Caco-2 (cell line): ENCODE results near the gene NAGK. TPM values are rescaled to one million over a fixed set of nuclear protein-coding genes. Genes with fewer than 3 reads are reported as not detected.

Source experiments
- BruUV-seq: library from RNA; stranded (reverse); fragments of 400-500 nt; replicated peaks from 2 replicates; lab custom pipeline; 2021; lab: Mats Ljungman, UMichigan
- CTCF ChIA-PET: fragments of 300-600 bp; sonication (Branson Sonifier 250); formaldehyde crosslinking; loops from one replicate; lab custom pipeline; 2022; ENCODE audit warnings: antibody characterized with exemption; lab: Charles Lee
- POLR2A ChIA-PET: fragments of 300-600 bp; sonication (Branson Sonifier 250); formaldehyde crosslinking; loops from one replicate; lab custom pipeline; 2022; ENCODE audit warnings: antibody characterized with exemption; lab: Charles Lee
- DNase-seq, 2 experiments: peaks; one replicate each; pipeline versions ENCODE4 v3.0.0 to v3.0.0-alpha.2; 2020 to 2022
- H3K27me3 ChIP-seq: replicated peaks from 2 replicates; pipeline ENCODE4 v1.6.0; 2011; ENCODE audit warnings: low read length; ENCODE audit not compliant: control insufficient read depth, insufficient read depth
- H3K36me3 ChIP-seq: 2 replicates; pipeline ENCODE4 v1.5.1; 2011; ENCODE audit warnings: low read length; ENCODE audit not compliant: control insufficient read depth, insufficient read depth
- H3K4me1 ChIP-seq: fragments of 250-450 bp; sonication (Bioruptor Pico); 2 replicates; pipeline ENCODE4 v1.5.1; 2020; ENCODE audit warnings: mild to moderate bottlenecking
- H3K4me3 ChIP-seq: 2 replicates; pipeline ENCODE4 v1.5.1; 2011; ENCODE audit warnings: low read depth, mild to moderate bottlenecking, control low read depth, low read length
- H3K9me3 ChIP-seq: fragments of 250-450 bp; sonication (Bioruptor Pico); 2 replicates; pipeline ENCODE4 v1.5.1; 2020; ENCODE audit warnings: mild to moderate bottlenecking, moderate library complexity
- H3K27ac Mint-ChIP-seq: one replicate; pipeline ENCODE4 v1.8.0; 2022; ENCODE audit warnings: mixed read lengths; ENCODE audit not compliant: unreplicated experiment
- H3K27me3 Mint-ChIP-seq: one replicate; pipeline ENCODE4 v1.8.0; 2022; ENCODE audit warnings: mixed read lengths; ENCODE audit not compliant: insufficient read depth, unreplicated experiment
- H3K36me3 Mint-ChIP-seq: one replicate; pipeline ENCODE4 v1.8.0; 2022; ENCODE audit warnings: mild to moderate bottlenecking, mixed read lengths; ENCODE audit not compliant: insufficient read depth, unreplicated experiment
- H3K4me1 Mint-ChIP-seq: one replicate; pipeline ENCODE4 v1.8.0; 2022; ENCODE audit warnings: low read depth, mixed read lengths; ENCODE audit not compliant: unreplicated experiment
- H3K4me3 Mint-ChIP-seq: one replicate; pipeline ENCODE4 v1.8.0; 2022; ENCODE audit warnings: mild to moderate bottlenecking, moderate library complexity, mixed read lengths; ENCODE audit not compliant: unreplicated experiment
- H3K9me3 Mint-ChIP-seq: one replicate; pipeline ENCODE4 v1.8.0; 2022; ENCODE audit warnings: mixed read lengths; ENCODE audit not compliant: unreplicated experiment
- intact Hi-C: fragments of 100-400 bp; cut with micrococcal nuclease; formaldehyde crosslinking; loops from one replicate; pipeline ENCODE4 v1.10.0; 2022; ENCODE audit not compliant: unreplicated experiment
- total RNA-seq: library from RNA; stranded (reverse); gene quantifications from 2 replicates; pipeline ENCODE4 v1.2.3, GENCODE V29; 2022
- TF ChIP-seq, protein P1 (sequence below), 2 experiments: fragments of 200-600 bp in 1 of 2; IDR thresholded peaks; 1 replicate in 1 of 2; 2 replicates in 1 of 2; pipeline versions ENCODE4 v1.5.1 to v1.8.0; 2011 to 2022; ENCODE audit warnings: antibody characterized with exemption in 1 of 2, control low read depth in 1 of 2, inconsistent platforms in 1 of 2, low read depth in 1 of 2, low read length in 1 of 2, mild to moderate bottlenecking in 1 of 2, moderate library complexity in 1 of 2; ENCODE audit not compliant: insufficient read depth in 1 of 2, severe bottlenecking in 1 of 2, unreplicated experiment in 1 of 2

NAGK gene
- total RNA-seq, 1 experiment from 2014 or later = 101 TPM

- Mint-ChIP-seq H3K27me3 (no peaks in the 10 kb centered on the region), H3K4me1 (peaks cover 2% of the 10 kb centered on the region), H3K4me3 (no peak overlapping the region), H3K9me3 (peaks cover 15% of the 10 kb centered on the region), H3K27ac (no peak overlapping the region), H3K36me3 (no peaks in the 10 kb centered on the region)
- TF ChIP-seq, protein P1, sequence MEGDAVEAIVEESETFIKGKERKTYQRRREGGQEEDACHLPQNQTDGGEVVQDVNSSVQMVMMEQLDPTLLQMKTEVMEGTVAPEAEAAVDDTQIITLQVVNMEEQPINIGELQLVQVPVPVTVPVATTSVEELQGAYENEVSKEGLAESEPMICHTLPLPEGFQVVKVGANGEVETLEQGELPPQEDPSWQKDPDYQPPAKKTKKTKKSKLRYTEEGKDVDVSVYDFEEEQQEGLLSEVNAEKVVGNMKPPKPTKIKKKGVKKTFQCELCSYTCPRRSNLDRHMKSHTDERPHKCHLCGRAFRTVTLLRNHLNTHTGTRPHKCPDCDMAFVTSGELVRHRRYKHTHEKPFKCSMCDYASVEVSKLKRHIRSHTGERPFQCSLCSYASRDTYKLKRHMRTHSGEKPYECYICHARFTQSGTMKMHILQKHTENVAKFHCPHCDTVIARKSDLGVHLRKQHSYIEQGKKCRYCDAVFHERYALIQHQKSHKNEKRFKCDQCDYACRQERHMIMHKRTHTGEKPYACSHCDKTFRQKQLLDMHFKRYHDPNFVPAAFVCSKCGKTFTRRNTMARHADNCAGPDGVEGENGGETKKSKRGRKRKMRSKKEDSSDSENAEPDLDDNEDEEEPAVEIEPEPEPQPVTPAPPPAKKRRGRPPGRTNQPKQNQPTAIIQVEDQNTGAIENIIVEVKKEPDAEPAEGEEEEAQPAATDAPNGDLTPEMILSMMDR (IDR thresholded peaks at IDR 0.05; ENCODE audit: insufficient read depth in 1 of 2, low read depth in 1 of 2, low read length in 1 of 2, severe bottlenecking in 1 of 2, unreplicated experiment in 1 of 2) = no peak
- Histone ChIP-seq H3K36me3 (no peaks in the 10 kb centered on the region), H3K9me3 (no peaks in the 10 kb centered on the region), H3K27me3 (no peaks in the 10 kb centered on the region), H3K4me1 (no peaks in the 10 kb centered on the region), H3K4me3 (no peak overlapping the region)
- no TSS peak for BruUV-seq
- ChIA-PET POLR2A (no interaction called here), CTCF (no interaction called here)
- intact Hi-C loops = no loop called here
- DNase-seq = no peak
Measured at GRCh38 chr2:71108091-71108490, 39.6 kb downstream of the NAGK start.

GRCh38 chr2:71113843-71114242 lies 45.4 kb downstream of the NAGK start:
- Histone ChIP-seq H3K36me3 (no peaks in the 10 kb centered on the region), H3K27me3 (no peaks in the 10 kb centered on the region), H3K9me3 (no peaks in the 10 kb centered on the region), H3K4me3 (no peak overlapping the region), H3K4me1 (no peaks in the 10 kb centered on the region)
- no peak for DNase-seq
- ChIA-PET POLR2A (interaction anchor here (0.7 kb wide), 1 partner anchor 305 kb away, joined by 3 read pairs; no protein-coding TSS in a partner anchor), CTCF (no interaction called here)
- Mint-ChIP-seq H3K36me3 (peaks cover 16% of the 10 kb centered on the region), H3K4me1 (no peaks in the 10 kb centered on the region), H3K27me3 (no peaks in the 10 kb centered on the region), H3K27ac (no peak overlapping the region), H3K4me3 (no peak overlapping the region), H3K9me3 (no peaks in the 10 kb centered on the region)
- intact Hi-C loops = no loop called here
- no TSS peak for BruUV-seq
- TF ChIP-seq, protein P1 (IDR thresholded peaks at IDR 0.05; ENCODE audit: insufficient read depth in 1 of 2, low read depth in 1 of 2, low read length in 1 of 2, severe bottlenecking in 1 of 2, unreplicated experiment in 1 of 2) = no peak

GRCh38 chr2:71117063-71117462 lies 48.6 kb downstream of the NAGK start:
- intact Hi-C loops = no loop called here
- Mint-ChIP-seq H3K9me3 (no peaks in the 10 kb centered on the region), H3K4me3 (no peak overlapping the region), H3K36me3 (peaks cover 26% of the 10 kb centered on the region), H3K27ac (no peak overlapping the region), H3K4me1 (no peaks in the 10 kb centered on the region), H3K27me3 (no peaks in the 10 kb centered on the region)
- BruUV-seq = no TSS peak
- H3K36me3 ChIP-seq = no peaks in the 10 kb centered on the region; the same call in 1 of the 2 replicates
- H3K27me3 ChIP-seq = no peaks in the 10 kb centered on the region
- H3K4me3 ChIP-seq = no peak overlapping the region
- no peaks in the 10 kb centered on the region for H3K4me1 ChIP-seq
- DNase-seq = no peak
- CTCF ChIA-PET = interaction anchor here (0.5 kb wide), 1 partner anchor 60 kb away, joined by 3 read pairs; no protein-coding TSS in a partner anchor
- H3K9me3 ChIP-seq = no peaks in the 10 kb centered on the region
- TF ChIP-seq, protein P1 (IDR thresholded peaks at IDR 0.05; ENCODE audit: insufficient read depth in 1 of 2, low read depth in 1 of 2, low read length in 1 of 2, severe bottlenecking in 1 of 2, unreplicated experiment in 1 of 2) = no peak
- POLR2A ChIA-PET = no interaction called here
